H1 (cell line): ENCODE data around the gene WDR81. TPM values are rescaled to one million over a fixed set of nuclear protein-coding genes. Genes with fewer than 3 reads are reported as not detected.

Experiments
- FOSL1 ChIP-seq: IDR thresholded peaks from 2 replicates; pipeline ENCODE4 v1.6.1; 2011; ENCODE audit warnings: mild to moderate bottlenecking, low read depth, low read length, moderate library complexity; ENCODE audit not compliant: insufficient read depth
- HDAC6 ChIP-seq: IDR thresholded peaks from one replicate; pipeline ENCODE4 v1.7.1; 2012; ENCODE audit warnings: low read depth, mild to moderate bottlenecking, inconsistent platforms, low read length, moderate library complexity
- MAFK ChIP-seq: IDR thresholded peaks from 2 replicates; pipeline ENCODE4 v1.6.1; 2012; ENCODE audit warnings: low read depth, mild to moderate bottlenecking, improper control_type of control experiment, low read length
- POLR2A ChIP-seq, 2 experiments: IDR thresholded peaks; 1 replicate in 1 of 2; 2 replicates in 1 of 2; pipeline ENCODE4 v1.6.1; 2011; ENCODE audit warnings: low read depth in 2 of 2, low read length in 2 of 2, mild to moderate bottlenecking in 2 of 2; ENCODE audit errors: control extremely low read depth in 1 of 2
- RXRA ChIP-seq: IDR thresholded peaks from 2 replicates; pipeline ENCODE4 v1.6.1; 2011; ENCODE audit warnings: low read depth, mild to moderate bottlenecking, low read length, moderate library complexity; ENCODE audit not compliant: insufficient read depth
- SP2 ChIP-seq: IDR thresholded peaks from 2 replicates; pipeline ENCODE4 v1.6.1; 2012; ENCODE audit warnings: mild to moderate bottlenecking, low read length, inconsistent platforms
- TEAD4 ChIP-seq: IDR thresholded peaks from 2 replicates; pipeline ENCODE4 v1.6.1; 2012; ENCODE audit warnings: low read depth, low read length, inconsistent platforms, mixed read lengths
- polyA plus RNA-seq, 7 experiments: library from polyadenylated mRNA; depleted of rRNA in 3 of 7; stranded (reverse) in 5 of 7; unstranded in 2 of 7; fragments of >200 nt in 5 of 7; fragments of 200-250 nt in 2 of 7; gene quantifications; 1 replicate in 5 of 7; 2 replicates in 1 of 7; 4 replicates in 1 of 7; pipeline versions ENCODE4 v1.2.1 to v1.2.3, GENCODE V29; 2011 to 2013; ENCODE audit warnings: missing spikeins in 2 of 7, mixed read lengths in 2 of 7
- total RNA-seq: library from RNA; stranded (reverse); fragmentation: NEBNext Ultra II Directional; extraction: Animal tissue kit (Norgen Biotek cat#: 25700); gene quantifications from 2 replicates; pipeline ENCODE4 v1.2.1, GENCODE V29; 2021
- TF ChIP-seq, protein P1 (sequence below): IDR thresholded peaks from 2 replicates; pipeline ENCODE4 v1.6.1; 2011; ENCODE audit warnings: low read length, improper control_type of control experiment

WDR81 gene
- total and polyA plus RNA-seq, 2 of the 8 experiments (the other 6 are each of a cell fraction or from before 2014, with no cell fraction given): 9.1 to 12.3 TPM

DNA sequence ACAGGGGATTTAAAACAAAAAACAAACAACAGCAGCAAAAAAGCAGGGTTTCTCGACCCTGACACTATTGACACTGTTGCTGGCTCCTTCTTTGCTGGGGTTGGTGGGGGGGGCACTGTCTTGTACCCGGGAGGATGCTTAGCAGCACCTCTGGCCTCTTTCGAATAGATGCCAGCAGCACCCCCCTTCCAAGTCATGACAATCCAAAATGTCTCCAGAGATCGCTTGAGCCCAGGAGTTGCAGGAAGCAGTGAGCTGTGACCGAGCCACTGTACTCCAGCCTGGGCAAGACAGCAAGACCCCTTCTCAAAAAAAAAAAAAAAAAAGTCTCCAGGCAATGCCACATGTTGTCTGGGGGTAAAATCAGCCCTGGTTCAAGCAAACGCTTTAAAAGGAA lies 57.7 kb downstream of the WDR81 start (continued):
- no peak for TF ChIP-seq MAFK
- TF ChIP-seq HDAC6: no peak
- no peak for TF ChIP-seq FOSL1
- TF ChIP-seq SP2: no peak
- TF ChIP-seq TEAD4: no peak
- TF ChIP-seq RXRA: no peak
- TF ChIP-seq, protein P1, sequence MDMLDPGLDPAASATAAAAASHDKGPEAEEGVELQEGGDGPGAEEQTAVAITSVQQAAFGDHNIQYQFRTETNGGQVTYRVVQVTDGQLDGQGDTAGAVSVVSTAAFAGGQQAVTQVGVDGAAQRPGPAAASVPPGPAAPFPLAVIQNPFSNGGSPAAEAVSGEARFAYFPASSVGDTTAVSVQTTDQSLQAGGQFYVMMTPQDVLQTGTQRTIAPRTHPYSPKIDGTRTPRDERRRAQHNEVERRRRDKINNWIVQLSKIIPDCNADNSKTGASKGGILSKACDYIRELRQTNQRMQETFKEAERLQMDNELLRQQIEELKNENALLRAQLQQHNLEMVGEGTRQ: no peak
- no peak for TF ChIP-seq POLR2A (IDR thresholded peaks at IDR 0.05; ENCODE audit: control extremely low read depth in 1 of 2, low read depth in 2 of 2, low read length in 2 of 2)
- TF ChIP-seq, all 59 proteins: peak for 0
